HG03025 (cell line): ENCODE measurements around the gene CABLES2.

Source experiments
- ATAC-seq: cut with Tn5 transposase; IDR thresholded peaks from one replicate; pipeline ENCODE4 v1.9.1; 2021; ENCODE audit warnings: mild to moderate bottlenecking, moderate library complexity; ENCODE audit not compliant: unreplicated experiment, low FRiP score

The CABLES2 gene

DNA sequence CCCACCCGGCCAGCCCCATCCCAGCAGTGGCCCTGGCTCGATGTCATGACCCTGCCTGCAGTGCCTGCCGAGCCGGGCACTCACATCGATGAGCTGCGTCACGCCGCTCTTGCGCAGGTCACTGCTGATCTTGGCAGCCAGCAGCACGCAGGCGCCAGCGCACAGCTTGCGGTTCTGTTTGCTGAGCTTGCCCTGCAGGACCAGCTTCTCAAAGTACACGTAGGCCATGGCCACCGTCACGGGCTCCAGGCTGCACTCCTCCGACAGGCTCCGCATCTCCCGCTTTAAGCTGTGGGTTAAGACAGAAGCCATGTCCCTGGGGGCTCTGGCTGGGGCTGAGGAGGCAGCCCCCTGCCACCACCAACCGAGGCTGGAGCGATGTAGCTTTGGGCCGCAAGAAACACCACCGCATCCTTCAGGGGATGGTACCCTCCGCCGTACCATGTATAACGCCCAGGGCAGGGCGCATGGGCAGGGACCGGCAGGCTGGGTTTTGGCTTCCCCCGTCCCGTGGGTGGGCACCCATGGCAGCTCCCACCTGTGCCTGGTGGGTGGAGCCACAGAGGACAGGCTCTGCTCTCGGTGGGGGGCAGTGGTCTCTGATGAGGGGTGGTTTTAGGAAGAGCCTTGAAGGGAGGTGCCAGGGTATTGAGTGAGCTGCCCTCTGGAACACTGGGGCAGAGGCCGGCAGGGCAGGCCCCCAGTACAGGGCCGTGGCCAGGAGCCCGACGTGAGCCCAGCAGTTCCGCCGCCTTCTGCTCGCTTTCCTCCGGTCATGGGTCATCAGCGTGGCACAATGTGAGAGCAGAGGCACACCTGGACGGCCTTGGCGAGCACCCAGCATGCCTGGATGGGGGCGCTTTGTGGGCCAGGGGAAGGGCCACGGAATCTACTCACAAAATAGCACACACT lies 15.7 kb downstream of the CABLES2 start:
- ATAC-seq, result no peak

DNA sequence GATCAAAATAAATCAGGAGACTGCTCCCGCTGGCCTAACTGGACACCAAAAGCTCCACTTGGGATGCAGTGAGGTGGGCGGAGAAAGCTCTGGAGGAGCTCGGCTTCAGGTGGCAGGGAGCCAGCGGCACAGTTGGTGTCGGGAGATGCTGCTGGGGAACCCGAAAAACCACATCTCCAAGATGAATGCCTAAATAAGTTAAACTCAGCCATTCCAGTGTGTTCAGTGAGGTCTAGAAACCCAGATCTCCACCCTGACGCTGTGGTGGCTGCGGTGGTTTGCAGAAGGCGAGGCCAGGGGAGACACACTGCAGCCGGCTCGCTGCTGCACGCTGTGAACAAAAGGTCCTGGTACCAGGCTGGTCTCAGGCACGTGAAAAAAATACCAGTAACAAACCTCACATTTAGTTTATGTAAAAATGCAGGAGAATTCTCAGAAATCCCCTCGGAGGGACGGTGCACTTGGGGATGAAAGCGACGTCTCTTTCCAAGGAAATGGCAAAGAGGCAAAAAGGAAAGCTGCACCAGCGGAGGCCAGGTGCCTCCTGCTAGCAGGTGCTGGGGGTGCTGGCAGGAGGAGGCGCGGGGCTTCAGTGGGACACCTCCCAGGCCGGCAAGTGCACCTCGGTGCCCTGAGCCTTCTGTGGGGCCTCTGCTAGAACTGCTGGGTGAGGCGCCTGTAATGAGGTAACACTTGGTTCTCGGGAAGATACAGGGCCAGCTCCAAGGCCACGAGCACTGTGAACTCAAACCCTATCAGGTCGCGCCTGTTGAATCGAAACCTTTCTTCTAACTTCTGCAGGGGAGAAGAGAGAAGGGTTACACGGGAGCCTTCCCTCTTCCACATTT lies 16.5 kb downstream of the CABLES2 start:
- no peak for ATAC-seq

DNA sequence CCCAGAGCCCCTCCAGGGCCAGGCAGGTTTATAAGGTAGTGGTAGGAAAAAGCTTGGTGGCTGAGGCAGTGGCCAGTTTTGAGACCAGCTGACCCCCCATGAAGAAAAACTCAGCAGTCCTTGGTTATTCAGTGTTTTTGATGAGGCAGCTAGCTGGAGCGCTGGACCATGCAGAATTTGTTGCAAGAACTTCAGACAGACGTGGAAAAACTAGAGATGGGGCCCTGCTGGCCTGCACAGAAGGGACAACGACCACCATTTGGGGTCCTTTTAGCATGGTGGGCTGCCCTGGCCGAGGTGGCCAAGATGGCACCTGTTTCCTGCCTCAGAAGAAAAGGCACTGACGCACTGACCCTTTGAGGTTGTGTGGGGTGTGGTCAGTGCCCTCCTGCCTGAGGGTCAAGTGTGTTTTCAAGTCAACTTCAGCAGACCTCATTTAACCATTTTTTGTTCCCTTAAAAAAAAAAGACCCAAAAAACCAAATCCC lies 17.4 kb downstream of the CABLES2 start:
- ATAC-seq, result no peak

DNA sequence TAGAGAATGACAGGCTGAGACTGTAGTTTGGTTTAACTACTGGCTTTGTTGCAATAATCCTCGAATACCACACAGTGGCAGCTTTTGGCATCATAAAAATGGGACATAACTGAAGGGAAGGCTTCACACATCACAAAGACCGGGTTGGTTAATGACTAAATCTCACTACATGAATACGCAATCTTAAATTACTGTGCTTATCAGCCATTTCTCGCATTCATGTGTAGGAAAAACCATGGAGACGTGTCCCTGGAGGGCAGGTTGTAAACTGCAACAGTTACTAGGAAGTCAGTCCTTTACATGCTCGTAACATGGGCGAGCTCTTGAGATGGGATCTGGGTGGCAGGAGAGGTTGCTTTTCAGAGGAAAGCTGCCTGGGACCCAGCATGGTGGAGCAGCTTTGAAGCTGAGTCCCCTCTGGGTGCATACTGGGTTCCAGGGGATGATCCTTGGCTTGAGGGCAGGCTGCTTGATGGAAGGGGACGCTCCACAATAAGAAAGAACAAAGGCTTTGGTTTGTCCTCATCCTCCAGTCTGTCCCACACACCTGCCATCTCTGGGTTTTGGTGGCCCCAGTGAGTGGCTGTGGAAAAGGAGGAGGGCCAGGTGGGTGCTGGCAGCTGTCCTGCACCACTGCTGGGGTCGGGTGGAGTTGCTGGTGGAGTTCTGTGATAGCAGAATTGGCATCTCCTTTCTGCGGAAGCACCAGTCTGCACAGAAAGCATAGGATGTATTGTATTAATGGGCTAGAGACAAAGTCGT lies 18.1 kb downstream of the CABLES2 start:
- ATAC-seq, result no peak

DNA sequence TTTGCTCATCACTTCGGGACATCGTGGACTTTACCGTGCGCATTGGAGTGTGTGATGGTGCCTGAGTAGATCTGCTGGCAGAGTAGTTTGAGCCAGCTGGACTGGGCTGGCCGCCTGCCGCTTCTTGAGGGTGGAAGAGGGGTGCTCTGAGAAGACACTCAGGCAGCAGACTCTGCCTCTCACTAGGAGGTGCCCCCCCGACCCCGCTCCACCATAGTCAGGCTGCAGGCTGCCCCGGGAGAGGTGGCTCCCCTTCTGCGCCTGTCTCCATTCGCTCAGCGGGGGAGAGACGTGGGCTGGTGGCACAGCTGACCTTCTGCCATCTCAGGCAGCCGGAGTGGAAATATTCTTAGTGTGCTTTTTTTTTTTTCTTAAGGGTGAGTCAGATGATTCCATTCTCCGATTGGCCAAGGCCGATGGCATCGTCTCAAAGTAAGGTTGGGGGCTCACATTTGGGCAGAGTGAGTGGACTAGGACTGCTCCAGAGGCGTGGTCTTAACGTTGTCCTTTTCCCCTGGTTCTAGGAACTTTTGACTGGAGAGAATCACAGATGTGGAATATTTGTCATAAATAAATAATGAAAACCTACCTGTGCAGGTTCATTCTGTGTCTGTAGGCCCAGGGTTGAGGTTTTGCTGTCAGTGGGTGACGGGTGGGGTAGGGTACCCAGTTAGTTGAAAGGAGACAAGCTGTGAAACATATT lies 19.0 kb downstream of the CABLES2 start:
- ATAC-seq, result no peak

DNA sequence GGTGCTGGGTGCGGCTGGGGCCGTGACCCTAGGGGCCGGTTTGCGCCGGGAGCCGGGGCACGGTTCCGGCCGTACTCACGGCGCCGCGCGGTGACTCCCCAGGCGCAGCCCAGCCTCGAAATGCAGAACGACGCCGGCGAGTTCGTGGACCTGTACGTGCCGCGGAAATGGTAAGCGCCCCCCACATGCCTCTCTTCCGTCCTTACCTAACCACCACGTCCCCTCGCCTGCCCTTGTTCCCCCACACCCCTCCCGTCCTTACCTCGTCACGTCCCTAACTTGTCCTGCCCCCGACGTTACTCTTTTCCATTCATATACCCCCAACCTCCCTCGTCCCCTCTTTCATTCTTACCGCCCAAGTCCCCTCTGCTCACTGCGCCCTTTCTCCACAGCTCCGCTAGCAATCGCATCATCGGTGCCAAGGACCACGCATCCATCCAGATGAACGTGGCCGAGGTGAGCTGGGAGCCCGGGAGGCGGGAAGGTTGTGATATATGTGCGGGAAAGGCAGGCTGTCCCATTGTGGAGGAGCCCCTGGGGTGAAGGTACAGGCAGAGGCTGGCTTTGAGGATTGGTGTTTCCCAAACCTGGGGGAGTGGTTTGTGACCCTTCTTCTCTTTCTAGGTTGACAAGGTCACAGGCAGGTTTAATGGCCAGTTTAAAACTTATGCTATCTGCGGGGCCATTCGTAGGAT lies 19.7 kb downstream of the CABLES2 start:
- no peak for ATAC-seq

DNA sequence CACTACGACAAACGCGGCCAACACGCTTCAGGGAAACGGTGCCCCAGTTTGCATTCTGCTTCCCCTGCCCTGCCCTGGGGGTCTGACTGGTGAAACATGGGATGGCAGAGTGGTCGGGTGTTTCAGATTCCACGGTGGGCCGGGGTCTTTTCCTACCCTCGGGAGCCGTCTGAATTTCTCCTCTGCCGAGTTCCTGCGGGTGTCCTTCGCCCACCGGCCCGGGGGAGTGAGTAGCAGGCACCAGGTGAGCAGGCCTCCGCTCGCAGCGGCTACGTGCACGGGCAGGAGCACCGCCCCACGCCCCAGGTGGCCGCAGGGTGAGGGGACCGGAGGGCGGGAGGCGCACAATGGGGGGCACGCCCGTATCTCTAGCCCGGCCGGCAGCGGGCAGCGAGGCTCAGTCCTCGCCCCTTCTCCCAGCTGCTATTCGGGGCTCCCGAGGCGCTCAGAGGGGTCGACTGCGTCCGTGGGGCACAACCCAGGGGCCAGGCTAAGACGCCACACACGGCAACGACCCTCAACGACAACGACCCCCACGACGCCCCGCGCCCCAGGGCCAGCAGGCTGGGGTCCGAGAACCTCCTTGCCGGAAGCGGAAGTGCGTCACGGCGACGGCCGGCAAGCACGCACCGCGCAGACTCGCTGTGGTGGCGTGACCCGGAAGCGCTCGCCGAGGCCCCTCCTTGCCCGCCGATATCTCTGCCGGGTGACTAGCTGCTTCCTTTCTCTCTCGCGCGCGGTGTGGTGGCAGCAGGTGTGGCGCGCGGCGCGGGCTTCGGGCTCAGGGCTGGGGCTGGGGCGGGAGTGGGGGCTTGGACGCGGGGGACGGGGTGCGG lies 20.5 kb downstream of the CABLES2 start, which contains the start of gene RPS21:
Gene RPS21, plus strand, starts transcription at position 721 of the 836 bp plus-strand sequence. CDS start 236 bp downstream, outside the sequence.
- ATAC-seq, result peak; percentile 66

DNA sequence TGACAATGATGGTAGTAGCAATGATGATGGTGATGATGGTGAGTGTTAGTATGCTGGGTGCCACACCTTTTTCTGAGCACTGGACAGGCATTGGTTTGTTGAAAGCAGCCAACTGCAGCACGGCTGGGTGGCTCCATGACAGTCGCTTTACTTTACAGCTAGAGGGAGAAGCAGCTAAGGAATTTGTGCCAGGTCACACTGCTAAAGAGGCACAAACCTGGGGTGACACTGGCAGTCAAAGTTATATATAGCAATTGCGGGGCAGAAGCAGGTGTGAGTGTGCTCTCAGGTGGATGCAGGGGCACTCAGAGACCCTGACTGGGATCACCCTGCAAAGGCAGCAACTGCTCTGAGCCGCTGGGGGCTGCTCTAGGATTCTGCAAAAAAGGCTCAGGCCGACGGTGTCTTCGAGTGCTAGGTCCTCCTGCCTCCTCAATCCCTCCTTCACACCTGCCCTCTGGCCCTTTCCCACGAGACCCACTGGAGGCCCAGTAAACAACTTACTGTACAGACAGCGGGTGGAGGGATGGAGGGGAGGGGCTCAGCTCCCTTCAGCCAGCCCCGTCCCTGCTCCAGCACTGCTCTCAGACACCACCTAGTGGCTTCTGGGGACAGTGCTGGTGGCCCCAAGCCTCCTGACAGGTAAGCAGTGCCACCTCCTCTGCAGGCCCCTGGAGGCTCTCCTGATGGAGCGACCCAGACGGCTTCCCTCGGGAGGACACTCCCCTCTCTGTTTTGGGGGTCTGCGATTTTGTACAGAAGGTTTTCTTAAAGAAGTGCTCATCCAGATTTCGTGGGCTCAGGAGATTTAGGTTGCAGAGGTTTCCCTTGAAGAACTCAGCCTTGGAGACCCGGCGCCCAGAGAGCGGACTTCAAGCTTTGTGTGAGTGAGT lies 24.5 kb downstream of the CABLES2 start:
- no peak for ATAC-seq

DNA sequence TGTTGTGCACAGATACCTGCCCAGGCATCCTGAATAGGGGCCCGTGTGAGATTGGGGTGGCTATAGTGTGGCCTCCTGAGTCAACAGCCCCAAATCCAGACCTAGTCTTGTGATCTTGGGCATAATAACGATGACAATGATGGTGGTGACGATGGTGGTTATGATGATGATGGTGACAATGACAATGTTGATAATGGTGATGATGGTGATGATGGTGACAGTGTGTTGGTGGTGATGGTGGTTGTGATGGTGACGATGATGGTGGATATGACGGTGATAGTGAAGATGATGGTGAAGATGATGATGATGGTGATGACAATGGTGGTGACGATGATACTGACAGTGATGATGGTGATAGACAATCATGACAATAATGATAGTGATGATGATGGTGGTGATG lies 25.2 kb downstream of the CABLES2 start:
- no peak for ATAC-seq

DNA sequence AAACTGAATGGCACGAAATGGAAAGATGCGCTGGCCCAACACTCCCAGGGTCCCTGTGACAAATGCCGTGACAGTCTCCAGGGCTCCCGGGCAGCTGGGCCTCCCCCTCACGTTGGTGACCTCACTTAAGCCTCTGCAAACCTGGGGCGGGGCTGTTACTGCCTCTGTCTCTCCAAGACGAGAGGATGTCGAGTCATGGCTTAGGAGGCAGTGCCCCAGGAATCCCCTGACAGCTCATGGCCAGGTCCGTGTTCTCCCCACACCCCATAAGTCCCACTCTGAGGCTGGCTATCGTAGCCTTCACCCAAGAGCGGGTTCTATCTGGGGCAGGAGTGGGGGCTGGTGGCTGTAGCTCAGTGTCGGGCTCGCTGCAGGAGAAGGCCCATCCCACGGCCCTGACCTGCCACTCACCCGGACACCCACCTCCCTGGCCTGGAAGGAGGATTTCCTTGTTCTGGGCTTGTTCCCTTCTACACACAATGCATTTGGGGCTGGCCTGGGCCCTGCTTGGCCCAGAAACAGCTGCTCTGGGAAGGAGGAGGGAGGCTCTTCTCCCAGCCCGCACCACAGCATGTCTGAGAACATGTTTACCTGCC lies 25.8 kb downstream of the CABLES2 start:
- ATAC-seq, result no peak

DNA sequence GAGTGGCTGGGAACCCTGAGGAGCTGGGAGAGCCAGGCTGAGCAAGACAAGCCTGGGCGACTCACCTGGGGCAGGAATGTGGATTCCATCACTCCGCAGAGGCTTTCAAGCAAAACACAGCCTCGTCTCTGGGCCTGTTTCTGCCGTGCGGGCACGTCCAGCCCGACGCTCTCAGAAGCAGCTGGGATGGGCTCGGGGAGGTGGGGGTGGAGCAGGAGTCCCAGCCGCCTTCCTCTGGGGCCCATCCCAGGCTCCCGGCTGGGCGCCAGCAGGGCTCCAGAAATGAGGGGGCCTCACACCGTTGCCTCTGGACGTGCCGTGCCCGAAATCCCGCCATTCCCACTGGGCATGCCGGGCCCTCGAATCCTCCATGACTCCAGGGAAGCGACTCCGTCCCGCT lies 28.9 kb downstream of the CABLES2 start:
- ATAC-seq, result no peak

DNA sequence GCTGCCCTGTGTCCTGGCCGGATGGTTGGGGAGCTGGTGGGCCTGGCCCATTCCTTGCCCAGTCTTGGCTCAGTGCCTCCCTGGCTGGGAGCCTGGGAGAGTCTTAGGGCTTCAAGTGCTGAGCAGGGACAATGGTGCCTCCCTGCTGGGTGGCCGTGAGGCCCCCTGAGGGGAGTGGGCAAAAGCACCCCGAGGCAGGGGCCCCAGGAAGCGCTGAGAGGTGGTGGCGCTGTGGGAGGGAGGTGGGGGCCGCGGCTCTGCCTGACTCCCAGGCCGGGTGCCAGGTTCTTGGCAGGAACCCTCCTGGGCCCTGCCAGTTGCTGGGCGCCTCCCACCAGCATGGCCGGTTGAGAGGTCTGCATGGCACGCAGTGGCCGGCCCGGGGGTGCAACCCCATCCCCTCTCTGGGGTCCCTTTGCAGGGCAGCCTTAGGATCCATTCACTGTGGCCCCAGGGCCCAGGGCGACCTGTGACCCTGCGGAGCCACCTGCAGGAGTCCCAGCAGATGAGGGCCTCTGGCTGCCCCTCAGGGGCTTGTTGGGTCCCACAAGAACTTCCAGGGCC lies 29.4 kb downstream of the CABLES2 start:
- ATAC-seq, result no peak

DNA sequence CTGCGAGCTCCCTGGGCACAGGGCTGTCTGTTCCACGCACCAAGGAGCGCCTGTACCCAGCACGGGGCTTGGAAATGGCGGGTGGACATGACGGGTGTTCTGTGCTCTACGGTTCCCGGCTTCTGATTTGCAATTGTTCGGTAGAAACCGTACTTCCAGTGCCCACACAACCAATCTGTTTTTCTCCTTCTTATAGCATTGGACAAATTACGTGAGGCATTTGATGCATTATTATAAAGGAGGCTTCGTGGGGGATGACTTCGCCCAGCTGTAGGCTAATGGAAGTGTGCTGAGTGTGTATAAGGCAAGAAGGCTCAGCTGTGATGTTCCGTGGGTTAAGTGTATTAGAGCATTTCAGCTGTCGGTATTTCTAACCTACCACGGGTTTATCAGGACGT lies 30.0 kb downstream of the CABLES2 start:
- ATAC-seq, result no peak

DNA sequence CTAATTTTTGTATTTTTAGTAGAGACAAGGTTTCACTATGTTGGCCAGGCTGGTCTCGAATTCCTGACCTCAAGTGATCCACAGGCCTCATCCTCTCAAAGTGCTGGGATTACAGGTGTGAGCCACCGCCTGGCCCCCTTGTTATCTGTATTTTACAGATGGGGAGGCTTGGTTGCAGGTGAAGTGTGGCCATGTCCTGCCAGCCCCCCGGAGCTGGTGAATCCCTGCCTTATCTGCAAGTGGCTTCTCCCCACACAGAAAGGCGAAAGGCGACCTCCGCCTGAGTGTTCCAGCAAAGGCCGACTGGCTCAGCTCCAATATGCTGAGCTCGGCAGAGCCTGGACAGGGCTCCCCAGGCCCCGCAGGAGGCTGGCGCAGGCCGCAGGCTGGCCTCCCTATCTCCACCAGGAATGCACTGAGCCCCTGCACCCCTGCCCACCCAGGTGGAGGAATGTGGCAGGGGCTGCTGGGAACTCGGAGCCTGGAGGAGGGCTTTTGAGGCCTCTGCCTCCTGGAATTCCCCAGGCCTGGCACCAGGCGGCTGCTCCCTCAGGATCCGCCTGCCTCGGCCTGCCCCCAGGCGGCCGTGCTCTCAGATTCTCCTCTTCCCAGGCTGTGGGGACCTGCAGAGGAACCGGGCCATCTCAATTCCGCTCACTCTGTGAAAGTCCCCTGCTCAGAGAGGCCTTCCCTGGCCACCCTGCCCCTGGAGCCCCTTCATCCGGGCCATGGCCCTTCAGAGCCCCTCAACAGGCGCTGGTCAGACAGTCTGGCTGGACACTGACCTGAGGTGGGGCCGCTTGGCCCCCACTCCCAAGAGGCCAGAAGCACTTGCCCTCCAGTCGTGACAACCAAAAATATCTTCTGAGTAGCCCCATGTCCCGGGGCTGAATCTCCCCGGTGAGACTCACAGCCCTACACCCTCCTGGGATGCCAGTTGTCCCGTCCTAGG lies 30.7 kb downstream of the CABLES2 start:
- no peak for ATAC-seq

DNA sequence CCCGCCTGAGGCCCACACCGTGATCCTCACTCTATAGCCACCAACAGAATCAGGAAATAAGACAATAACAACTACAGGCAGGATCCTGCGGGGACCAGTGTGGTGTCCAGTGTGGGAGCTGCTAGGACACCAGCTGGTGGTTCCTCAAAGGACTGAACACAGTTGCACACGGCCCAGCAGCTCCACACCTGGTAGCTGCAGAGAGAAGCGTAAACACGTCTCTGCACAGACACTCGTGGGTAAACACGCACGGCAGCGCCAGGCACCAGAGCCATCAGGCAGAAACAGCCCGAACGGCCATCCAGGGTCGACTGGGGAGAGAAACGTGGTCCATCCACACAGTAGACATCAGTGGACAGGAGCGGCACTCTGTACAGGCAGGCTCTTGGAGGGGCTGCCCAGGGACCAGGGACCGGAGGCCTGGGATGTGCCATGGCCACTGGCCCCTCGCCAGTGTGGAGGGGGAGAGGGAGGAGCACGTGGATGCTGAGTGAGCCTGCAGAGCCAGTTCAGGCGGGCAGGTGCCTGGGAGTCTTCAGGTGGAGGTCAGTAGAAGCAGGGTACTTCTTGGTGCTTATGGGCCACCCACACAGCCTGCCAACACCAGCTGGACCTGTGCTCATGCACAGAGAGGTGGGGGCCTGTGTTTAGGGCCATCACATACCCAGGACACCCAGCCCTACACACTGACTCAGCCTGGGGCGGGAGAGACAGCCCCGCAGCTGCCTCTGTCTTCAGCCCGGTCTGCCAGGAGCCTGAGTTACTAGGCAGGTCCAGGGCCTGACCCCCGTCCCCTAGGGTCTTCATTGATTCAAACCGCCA lies 32.5 kb downstream of the CABLES2 start:
- ATAC-seq, result no peak
